ENCODE measurements around the gene ETHE1. TPM values are rescaled to one million over a fixed set of nuclear protein-coding genes. Genes with fewer than 3 reads are reported as not detected.

Gene ETHE1
- total RNA-seq, 4 donors from 2014 or later = 33.7 to 54.5 (median 41.9) TPM

DNA sequence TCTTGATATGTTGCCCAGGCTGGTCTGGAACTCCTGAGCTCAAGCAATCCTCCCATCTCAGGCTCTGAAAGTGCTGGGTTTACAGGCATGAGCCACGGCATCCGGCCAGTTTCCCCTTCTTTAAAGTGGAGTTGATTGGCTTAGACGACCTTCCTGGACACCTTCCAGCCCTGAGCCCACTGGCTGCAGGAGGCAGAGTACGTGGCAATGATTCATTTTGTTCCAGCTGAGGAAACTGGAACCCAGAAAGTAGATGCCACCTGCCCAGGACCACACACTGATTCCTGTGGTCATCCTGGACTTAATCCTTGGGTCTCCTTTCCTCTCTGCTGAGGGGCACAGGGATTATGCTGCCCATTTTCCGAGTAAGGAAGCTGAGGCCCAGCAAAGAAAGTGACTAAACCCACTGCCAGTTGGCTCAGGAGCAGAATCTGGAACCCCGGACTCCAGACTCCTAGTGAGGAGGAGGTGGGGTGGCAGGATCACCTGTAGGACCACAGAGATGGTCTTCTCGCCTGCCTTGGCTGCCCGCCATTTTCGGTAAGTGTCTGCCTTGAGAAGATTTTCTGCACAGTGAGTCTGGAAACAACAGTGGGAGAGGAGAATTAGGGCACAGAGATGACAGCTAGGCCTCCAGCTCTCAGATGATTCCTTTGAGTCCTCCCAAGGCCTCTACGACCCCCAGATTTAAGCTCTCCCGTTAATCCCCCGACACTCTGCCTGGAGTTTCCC is 47.6 kb upstream of the ETHE1 start:
- TF ChIP-seq CTCF (IDR thresholded peaks at IDR 0.05) (no peak), POLR2A (IDR thresholded peaks at IDR 0.05) (no peak), EP300 (IDR thresholded peaks at IDR 0.05) (no peak)
- H3K27ac ChIP-seq = peak overlapping the region; percentile 60 to 91 (median 90)
- H3K4me1 ChIP-seq = peaks cover 0 to 54% (median 17%) of the 10 kb centered on the region in 4 donors
- H3K27me3 ChIP-seq = no peaks in the 10 kb centered on the region
- WGBS, 2 donors = 29 to 33% methylated on average over 12 of the region's 12 CpGs
- no peak for DNase-seq (ENCODE audit: low spot score in 2 of 2)
- peaks cover 0 to 29% (median 0%) of the 10 kb centered on the region in 3 donors for H3K36me3 ChIP-seq
- no peaks in the 10 kb centered on the region for H3K9me3 ChIP-seq
- H3K4me3 ChIP-seq = peak overlapping the region; percentile 57 to 92 (median 78)

- Histone ChIP-seq H3K36me3 (peaks cover 0 to 36% (median 0%) of the 10 kb centered on the region in 3 donors), H3K27ac (no peak overlapping the region), H3K4me1 (peaks cover 0 to 53% (median 15%) of the 10 kb centered on the region in 4 donors), H3K4me3 (no peak overlapping the region), H3K9me3 (no peaks in the 10 kb centered on the region), H3K27me3 (no peaks in the 10 kb centered on the region)
- TF ChIP-seq EP300 (IDR thresholded peaks at IDR 0.05) = no peak
- TF ChIP-seq CTCF (IDR thresholded peaks at IDR 0.05) = no peak
- TF ChIP-seq POLR2A (IDR thresholded peaks at IDR 0.05) = no peak
- 85 to 95% methylated on average over 3 of the region's 3 CpGs for WGBS, 2 donors
- no peak for DNase-seq (ENCODE audit: low spot score in 2 of 2)
Measured at GRCh38 chr19:43572171-43572588, 45.2 kb upstream of the ETHE1 start.

DNA sequence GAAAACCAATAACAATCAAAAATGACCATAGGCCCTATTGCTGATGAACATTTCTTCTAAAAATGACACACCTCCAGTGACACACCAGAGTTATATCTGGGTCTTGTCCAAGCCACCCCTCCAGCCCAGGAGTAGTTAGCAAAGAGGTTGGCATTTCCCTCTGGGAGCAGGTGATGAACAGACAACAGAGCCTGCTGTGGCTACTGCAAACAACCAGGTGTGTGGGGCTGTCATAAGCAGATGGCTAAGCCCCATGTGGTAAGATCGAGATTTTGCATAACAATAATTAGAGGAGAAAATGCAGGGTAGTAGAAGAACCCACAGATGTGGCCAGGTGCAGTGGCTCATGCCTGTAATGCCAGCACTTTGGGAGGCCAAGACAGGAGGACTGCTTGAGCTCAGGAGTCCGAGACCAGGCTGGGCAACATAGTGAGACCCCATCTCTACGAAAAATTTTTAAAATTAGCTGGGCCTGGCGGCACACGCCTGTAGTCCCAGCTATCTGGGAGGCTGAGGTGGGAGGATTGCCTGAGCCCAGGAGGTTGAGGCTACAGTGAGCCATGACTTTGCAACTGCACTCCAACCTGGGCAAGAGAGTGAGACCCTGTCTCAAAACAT is 43.3 kb upstream of the ETHE1 start:
- Histone ChIP-seq H3K36me3 (peaks cover 0 to 36% (median 0%) of the 10 kb centered on the region in 3 donors), H3K27me3 (no peaks in the 10 kb centered on the region), H3K9me3 (no peaks in the 10 kb centered on the region), H3K4me1 (peaks cover 0 to 43% (median 12%) of the 10 kb centered on the region in 4 donors), H3K4me3 (no peak overlapping the region), H3K27ac (no peak overlapping the region)
- WGBS, 2 donors = 79 to 81% methylated on average over 5 of the region's 5 CpGs
- no peak for DNase-seq (ENCODE audit: low spot score in 2 of 2)
- TF ChIP-seq EP300 (IDR thresholded peaks at IDR 0.05) (no peak), CTCF (IDR thresholded peaks at IDR 0.05) (no peak), POLR2A (IDR thresholded peaks at IDR 0.05) (no peak)

- H3K4me1 ChIP-seq = peaks cover 0 to 38% (median 9%) of the 10 kb centered on the region in 4 donors
- H3K9me3 ChIP-seq = no peaks in the 10 kb centered on the region
Measured at GRCh38 chr19:43569657-43570056, 42.7 kb upstream of the ETHE1 start.

More at GRCh38 chr19:43569657-43570056, 42.7 kb upstream of the ETHE1 start:
- H3K27me3 ChIP-seq = no peaks in the 10 kb centered on the region
- no peak overlapping the region for H3K4me3 ChIP-seq
- TF ChIP-seq POLR2A (IDR thresholded peaks at IDR 0.05) (no peak), EP300 (IDR thresholded peaks at IDR 0.05) (no peak), CTCF (IDR thresholded peaks at IDR 0.05) (no peak)
- peaks cover 0 to 36% (median 0%) of the 10 kb centered on the region in 3 donors for H3K36me3 ChIP-seq
- no peak overlapping the region for H3K27ac ChIP-seq
- DNase-seq (ENCODE audit: low spot score in 2 of 2) = no peak
- 89 to 90% methylated on average over 5 of the region's 5 CpGs for WGBS, 2 donors
